HG02610 (cell line): Measurements from ENCODE around the gene LHFPL4.
"Not testable (repeated sequence)": the region's sequence is repeated elsewhere in the genome, so short reads cannot be mapped to it uniquely, and the experiment has no call there.

ENCODE experiments used
- ATAC-seq: cut with Tn5 transposase; IDR thresholded peaks from one replicate; pipeline ENCODE4 v1.9.1; 2021; ENCODE audit warnings: mild to moderate bottlenecking, moderate library complexity; ENCODE audit not compliant: unreplicated experiment

Gene LHFPL4

GRCh38 chr3:9553021-9553947 is at the start of gene LHFPL4:
TSS of gene LHFPL4 (minus strand) at chr3:9553822. CDS start at chr3:9552679, 1,143 bp downstream.
- ATAC-seq, result no peak

- ATAC-seq, result no peak
Observed at GRCh38 chr3:9602620-9603019, 49.0 kb upstream of the LHFPL4 start.

GRCh38 chr3:9601006-9601581 is 47.5 kb upstream of the LHFPL4 start:
- not testable (repeated sequence) for ATAC-seq

GRCh38 chr3:9600597-9600996 is 47.0 kb upstream of the LHFPL4 start:
- no peak for ATAC-seq

- ATAC-seq, result no peak
Observed at GRCh38 chr3:9598783-9599387, 45.3 kb upstream of the LHFPL4 start.

DNA sequence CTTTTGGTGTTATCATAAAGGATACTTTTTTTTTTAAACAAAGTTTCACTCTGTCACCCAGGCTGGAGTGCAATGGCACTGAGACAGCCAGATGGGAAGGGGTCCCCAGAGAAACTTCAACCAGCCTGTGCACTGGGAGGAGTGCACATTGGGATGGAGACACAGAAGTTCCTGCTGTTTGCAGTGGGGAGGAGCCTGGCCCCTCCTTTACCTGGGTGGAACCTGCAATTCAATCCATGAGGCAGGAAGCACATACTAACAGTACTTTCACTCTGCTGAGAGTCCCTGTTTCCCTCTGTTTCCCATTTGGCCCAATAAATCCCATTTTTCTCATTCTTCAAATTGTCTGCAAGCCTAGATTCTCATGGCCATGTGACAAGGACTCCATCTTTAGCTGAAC is 42.3 kb upstream of the LHFPL4 start:
- no peak for ATAC-seq

- not testable (repeated sequence) for ATAC-seq
Observed at GRCh38 chr3:9591781-9592180, 38.2 kb upstream of the LHFPL4 start.

GRCh38 chr3:9590282-9590791 is 36.7 kb upstream of the LHFPL4 start:
- no peak for ATAC-seq

- ATAC-seq, result no peak
Observed at GRCh38 chr3:9583792-9584191, 30.2 kb upstream of the LHFPL4 start.

- ATAC-seq, result no peak
Observed at GRCh38 chr3:9583371-9583770, 29.7 kb upstream of the LHFPL4 start.

DNA sequence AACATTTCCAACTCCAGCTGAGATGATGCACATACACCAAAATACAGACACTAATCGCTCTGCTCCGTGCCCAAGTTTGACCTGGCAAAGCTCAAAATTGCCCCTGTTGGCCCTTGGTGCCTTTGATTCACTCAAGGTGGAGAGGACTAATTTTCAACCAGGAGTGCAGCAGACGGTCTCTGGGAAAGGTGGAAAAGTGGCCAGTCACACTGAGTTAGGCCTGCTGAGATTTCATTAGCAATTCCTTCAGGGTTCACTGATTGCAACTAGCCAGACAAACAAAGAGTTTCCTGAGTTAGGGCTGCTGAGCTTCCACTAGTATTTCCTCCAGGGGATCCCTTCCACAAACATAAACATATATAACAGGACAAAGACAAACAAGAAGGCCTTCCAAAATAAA is 28.7 kb upstream of the LHFPL4 start:
- no peak for ATAC-seq

DNA sequence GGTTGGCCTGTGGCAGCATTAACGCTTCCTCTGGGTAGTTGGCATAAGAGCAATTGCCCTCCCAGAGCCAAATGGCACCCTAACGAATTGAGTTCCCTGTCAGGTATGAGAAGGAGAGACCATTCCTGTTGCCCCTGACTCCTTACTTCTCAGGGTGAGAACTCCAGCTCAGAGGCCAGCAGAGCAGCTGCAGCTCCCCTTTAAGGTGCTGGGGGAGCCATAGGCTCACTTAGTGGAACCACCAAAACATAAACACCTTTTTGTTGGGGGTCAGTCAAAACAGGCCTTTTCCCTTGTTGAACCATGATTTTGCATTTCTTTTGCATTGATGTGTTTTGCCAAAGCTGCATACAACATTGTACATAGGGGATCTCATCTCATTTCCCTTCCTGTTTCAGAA is 28.1 kb upstream of the LHFPL4 start:
- no peak for ATAC-seq

DNA sequence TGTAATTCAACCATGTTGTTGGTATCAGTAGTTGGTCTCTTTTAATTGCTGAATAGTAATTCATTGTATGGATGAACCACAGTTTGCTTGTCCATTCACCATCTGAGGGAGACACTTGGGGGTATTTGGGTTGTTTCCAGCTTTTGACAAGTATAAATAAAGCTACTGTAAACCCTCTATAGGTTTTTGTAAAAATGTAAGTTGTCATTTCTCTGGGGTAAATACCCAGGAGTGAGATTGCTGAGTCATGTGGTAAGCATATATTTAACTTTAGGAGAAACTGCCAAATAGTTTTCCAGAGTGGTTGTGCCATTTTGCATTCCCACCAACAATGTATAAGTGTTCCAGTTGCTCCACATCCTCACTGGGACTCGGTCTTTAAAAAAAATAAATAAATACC is 15.4 kb upstream of the LHFPL4 start:
- ATAC-seq, result no peak

- ATAC-seq, result no peak
Observed at GRCh38 chr3:9565316-9565715, 11.7 kb upstream of the LHFPL4 start.

DNA sequence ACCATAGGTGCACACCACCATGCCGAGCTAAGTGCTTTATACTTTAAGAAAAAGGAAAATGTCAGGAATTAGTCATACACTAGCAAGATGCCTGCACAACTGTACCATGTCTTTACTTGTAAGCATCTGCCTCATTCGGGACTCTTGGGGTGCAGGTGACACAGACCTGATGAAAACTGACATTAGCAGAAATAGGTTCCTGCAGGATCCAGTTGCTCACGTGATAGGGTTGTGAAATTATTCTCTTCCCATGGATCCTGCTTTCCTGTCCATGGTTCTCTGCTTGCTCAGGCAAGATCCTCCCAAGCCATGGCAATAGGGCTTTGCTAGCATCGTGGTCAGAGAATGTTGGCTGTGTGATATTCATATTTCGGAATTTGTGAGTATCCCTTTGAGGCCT is 10.2 kb upstream of the LHFPL4 start:
- ATAC-seq, result no peak

DNA sequence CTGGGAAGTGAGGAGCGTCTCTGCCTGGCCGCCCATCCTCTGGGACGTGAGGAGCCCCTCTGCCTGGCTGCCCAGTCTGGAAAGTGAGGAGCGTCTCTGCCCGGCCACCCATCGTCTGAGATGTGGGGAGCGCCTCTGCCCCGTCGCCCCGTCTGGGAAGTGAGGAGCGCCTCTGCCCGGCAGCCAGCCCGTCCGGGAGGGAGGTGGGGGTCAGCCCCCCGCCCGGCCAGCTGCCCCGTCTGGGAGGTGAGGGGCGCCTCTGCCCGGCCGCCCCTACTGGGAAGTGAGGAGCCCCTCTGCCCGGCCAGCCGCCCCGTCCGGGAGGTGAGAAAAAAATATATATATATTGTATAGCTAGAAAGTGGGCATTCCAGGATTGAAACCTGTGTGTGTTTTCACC is 6.4 kb upstream of the LHFPL4 start:
- not testable (repeated sequence) for ATAC-seq

- ATAC-seq, result no peak
Observed at GRCh38 chr3:9553948-9554513, 409 bp upstream of the LHFPL4 start.

- no peak for ATAC-seq
Observed at GRCh38 chr3:9552252-9552999, 1.2 kb downstream of the LHFPL4 start.

- no peak for ATAC-seq
Observed at GRCh38 chr3:9550999-9551398, 2.6 kb downstream of the LHFPL4 start.

DNA sequence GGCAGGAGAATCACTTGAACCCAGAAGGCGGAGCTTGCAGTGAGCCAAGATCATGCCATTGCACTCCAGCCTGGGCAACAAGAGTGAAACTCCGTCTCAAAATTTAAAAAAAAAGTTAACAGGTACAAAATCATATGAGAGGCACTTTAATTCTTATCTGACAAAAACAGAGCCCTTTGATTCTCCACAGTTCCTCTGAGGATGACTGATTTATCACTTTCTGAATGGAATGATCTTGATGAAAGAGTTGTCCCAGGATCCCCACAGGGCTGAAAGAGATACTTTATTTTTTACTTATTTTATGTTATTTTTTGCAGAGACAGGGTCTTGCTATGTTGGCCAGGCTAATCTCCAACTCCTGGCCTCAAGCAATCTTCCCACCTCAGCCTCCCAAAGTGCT is 4.0 kb downstream of the LHFPL4 start:
- ATAC-seq, result no peak

DNA sequence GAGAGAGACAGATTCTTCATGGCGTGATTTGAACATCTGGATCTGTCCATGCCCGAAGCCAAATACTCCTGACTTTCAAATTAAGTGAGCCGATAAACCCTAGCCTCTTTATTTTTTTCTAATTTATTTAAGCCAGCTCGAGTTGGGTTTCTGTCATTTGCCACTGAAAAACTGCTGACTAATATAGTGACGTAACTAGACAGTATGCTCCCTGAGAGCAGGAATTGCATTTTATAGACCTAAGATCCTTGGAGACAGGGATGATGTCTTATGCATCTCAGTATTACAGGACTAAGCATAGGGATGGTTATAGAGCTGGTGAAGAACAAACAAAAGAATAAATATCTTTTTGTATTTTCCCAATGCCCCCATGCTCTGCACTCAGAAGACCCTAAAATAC is 4.6 kb downstream of the LHFPL4 start:
- no peak for ATAC-seq
